Gastroesophageal sphincter (tissue), 4 donors: ENCODE data around the gene MLST8. TPM values are rescaled to one million over a fixed set of nuclear protein-coding genes. Genes with fewer than 3 reads are reported as not detected.

Source experiments
- ATAC-seq: fragments of 150-250 bp; one replicate; pipeline ENCODE4 v1.9.1; 2016; ENCODE audit warnings: mild to moderate bottlenecking, moderate library complexity
- H3K27ac ChIP-seq, 4 donors: fragments of 200-600 bp; sonication (generic) in 3 of 4; 1 replicate in 3 of 4; 2 replicates in 1 of 4; pipeline ENCODE4 v1.5.1; 2016 to 2019
- H3K27me3 ChIP-seq: fragments of 200-600 bp; sonication (generic); one replicate; pipeline ENCODE4 v1.5.1; 2019
- H3K36me3 ChIP-seq, 2 donors: fragments of 200-600 bp; sonication (generic); one replicate each; pipeline ENCODE4 v1.5.1; 2019; ENCODE audit warnings: control low read depth in 1 of 2
- H3K4me1 ChIP-seq, 3 donors: fragments of 200-600 bp; sonication (generic); 1 replicate in 2 of 3; 2 replicates in 1 of 3; pipeline ENCODE4 v1.5.1; 2016 to 2019; ENCODE audit warnings: control low read depth in 2 of 3
- H3K4me3 ChIP-seq, 2 donors: fragments of 200-600 bp; sonication (generic); one replicate each; pipeline ENCODE4 v1.5.1; 2019; ENCODE audit warnings: mild to moderate bottlenecking in 1 of 2, moderate library complexity in 1 of 2
- H3K9me3 ChIP-seq, 3 donors: fragments of 200-600 bp; sonication (generic); one replicate each; pipeline ENCODE4 v1.5.1; 2017 to 2019; ENCODE audit warnings: control low read depth in 2 of 3
- CTCF ChIP-seq, 4 experiments: fragments of 200-600 bp in 2 of 4; fragments of 450-650 bp in 2 of 4; sonication (generic) in 1 of 4; IDR thresholded peaks; one replicate each; pipeline ENCODE4 v1.5.1; 2017 to 2019; ENCODE audit warnings: antibody characterized with exemption in 4 of 4, mild to moderate bottlenecking in 2 of 4, moderate library complexity in 2 of 4
- EP300 ChIP-seq: sonication (generic); formaldehyde crosslinking; IDR thresholded peaks from one replicate; pipeline ENCODE4 v1.6.1; 2017; ENCODE audit warnings: antibody characterized with exemption, mild to moderate bottlenecking
- POLR2A ChIP-seq, 2 donors: fragments of 450-650 bp; IDR thresholded peaks; one replicate each; pipeline ENCODE4 v1.6.1; 2017; ENCODE audit warnings: antibody characterized with exemption in 2 of 2, mild to moderate bottlenecking in 2 of 2, moderate library complexity in 1 of 2
- POLR2AphosphoS5 ChIP-seq: sonication (generic); formaldehyde crosslinking; IDR thresholded peaks from one replicate; pipeline ENCODE4 v1.6.1; 2017; ENCODE audit warnings: antibody characterized with exemption
- WGBS, 2 donors: methylation state at CpG; one replicate each; pipeline ENCODE4 v1.1.5; 2018; ENCODE audit warnings: low coverage in 1 of 2; 5-methylcytosine and 5-hydroxymethylcytosine counted together
- total RNA-seq, 4 donors: library from RNA; depleted of rRNA; stranded (reverse); fragments of >200 nt; gene quantifications; one replicate each; pipeline ENCODE4 v1.1.0, GENCODE V29; 2016

Gene MLST8
- total RNA-seq, 4 donors from 2014 or later = 29.0 to 50.8 (median 34.1) TPM

- Histone ChIP-seq H3K36me3 (peaks cover 0 to 66% of the 10 kb centered on the region in 2 donors), H3K4me3 (no peak overlapping the region), H3K9me3 (no peaks in the 10 kb centered on the region), H3K27me3 (peaks cover 65% of the 10 kb centered on the region), H3K4me1 (peaks cover 6 to 28% (median 17%) of the 10 kb centered on the region in 3 donors), H3K27ac (no peak overlapping the region)
- WGBS, 2 donors = 76% methylated on average over 4 of the region's 19 CpGs; no CpG with 5 or more reads in 1 of the 2 donors
- TF ChIP-seq EP300 = no peak
- TF ChIP-seq POLR2A (IDR thresholded peaks at IDR 0.05) = no peak
- TF ChIP-seq CTCF (IDR thresholded peaks at IDR 0.05) = no peak
- no peak for TF ChIP-seq POLR2AphosphoS5
- ATAC-seq = no peak
Observed at GRCh38 chr16:2235695-2236336, 30.6 kb downstream of the MLST8 start.

DNA sequence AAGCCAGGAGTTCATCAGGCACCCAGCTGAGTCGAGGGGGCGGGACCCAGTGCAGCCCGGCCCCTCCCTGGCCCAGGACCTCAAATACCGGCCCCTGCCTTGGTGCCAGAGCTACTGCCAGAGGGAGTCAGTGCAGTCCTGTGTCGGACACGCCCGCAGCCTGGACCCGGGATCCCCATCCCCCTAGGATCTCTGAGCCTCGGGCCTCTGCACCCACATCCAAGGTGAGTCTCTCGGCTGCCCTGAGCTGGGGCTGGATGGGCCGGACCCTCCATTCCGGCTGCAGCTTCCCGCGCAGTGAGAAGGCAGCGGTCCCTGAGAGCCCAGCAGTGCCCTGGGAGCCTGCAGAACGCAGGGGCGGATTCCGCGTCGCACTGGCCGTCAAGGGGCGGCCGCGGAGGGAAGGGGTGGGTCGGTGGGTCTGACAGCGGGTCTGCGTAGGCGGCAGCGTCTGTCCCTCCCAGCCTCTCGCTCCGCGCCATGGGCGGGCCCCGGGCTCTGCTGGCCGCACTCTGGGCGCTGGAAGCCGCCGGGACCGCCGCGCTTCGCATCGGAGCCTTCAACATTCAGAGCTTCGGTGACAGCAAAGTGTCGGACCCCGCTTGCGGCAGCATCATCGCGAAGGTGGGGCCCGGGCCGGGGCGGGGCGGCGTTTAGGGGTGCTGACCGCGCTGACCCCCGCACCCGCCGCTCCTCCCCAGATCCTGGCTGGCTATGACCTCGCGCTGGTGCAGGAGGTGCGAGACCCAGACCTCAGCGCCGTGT is 31.3 kb downstream of the MLST8 start, which contains the start of gene DNASE1L2:
TSS of gene DNASE1L2 (plus strand) at position 108 of the 765 bp plus-strand sequence. CDS start at position 481, 373 bp downstream.
- Histone ChIP-seq H3K36me3 (peaks cover 0 to 64% of the 10 kb centered on the region in 2 donors), H3K27ac (no peak within 1 kb of the TSS), H3K9me3 (no peaks in the 10 kb centered on the region), H3K4me1 (peaks cover 6 to 28% (median 17%) of the 10 kb centered on the region in 3 donors), H3K4me3 (peak within 1 kb of the TSS in 1 of 2 donors; percentile 38), H3K27me3 (peaks cover 65% of the 10 kb centered on the region)
- ATAC-seq = peak; percentile 26
- TF ChIP-seq POLR2A (IDR thresholded peaks at IDR 0.05) (no peak), POLR2AphosphoS5 (peak; percentile 20), EP300 (no peak)
- WGBS, 2 donors = no CpG with 5 or more reads among the region's 64 CpGs

DNA sequence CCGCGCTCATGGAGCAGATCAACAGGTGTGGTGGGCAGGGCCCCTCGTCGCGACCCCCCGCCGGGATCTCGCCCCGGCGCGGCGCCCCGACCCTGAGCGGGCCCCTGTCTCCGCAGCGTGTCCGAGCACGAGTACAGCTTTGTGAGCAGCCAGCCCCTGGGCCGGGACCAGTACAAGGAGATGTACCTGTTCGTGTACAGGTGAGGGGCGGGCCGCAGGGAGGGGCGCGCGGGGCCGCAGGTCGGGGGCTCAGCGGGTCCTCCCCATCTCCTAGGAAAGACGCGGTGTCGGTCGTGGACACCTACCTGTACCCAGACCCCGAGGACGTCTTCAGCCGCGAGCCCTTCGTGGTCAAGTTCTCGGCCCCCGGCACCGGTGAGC is 31.8 kb downstream of the MLST8 start:
- TF ChIP-seq POLR2A (IDR thresholded peaks at IDR 0.05) (no peak), CTCF (IDR thresholded peaks at IDR 0.05) (no peak), POLR2AphosphoS5 (no peak), EP300 (no peak)

GRCh38 chr16:2237493-2238149 is 32.4 kb downstream of the MLST8 start:
- Histone ChIP-seq H3K9me3 (no peaks in the 10 kb centered on the region), H3K27ac (no peak overlapping the region), H3K36me3 (peaks cover 0 to 64% of the 10 kb centered on the region in 2 donors), H3K27me3 (peaks cover 57% of the 10 kb centered on the region), H3K4me1 (peaks cover 6 to 28% (median 17%) of the 10 kb centered on the region in 3 donors), H3K4me3 (peak overlapping the region in 1 of 2 donors; percentile 0)
- 0% methylated on average over 1 of the region's 65 CpGs; no CpG with 5 or more reads in 1 of the 2 donors for WGBS, 2 donors
- TF ChIP-seq EP300 (no peak), POLR2AphosphoS5 (no peak), CTCF (IDR thresholded peaks at IDR 0.05) (no peak), POLR2A (IDR thresholded peaks at IDR 0.05) (no peak)
- ATAC-seq = peak; percentile 20

More for the DNA sequence above, 31.8 kb downstream of the MLST8 start:
- no peak for ATAC-seq
- peaks cover 0 to 64% of the 10 kb centered on the region in 2 donors for H3K36me3 ChIP-seq
- peaks cover 6 to 28% (median 17%) of the 10 kb centered on the region in 3 donors for H3K4me1 ChIP-seq
- H3K27ac ChIP-seq = no peak overlapping the region
- no peaks in the 10 kb centered on the region for H3K9me3 ChIP-seq
- H3K27me3 ChIP-seq = peaks cover 62% of the 10 kb centered on the region
- 22% methylated on average over 6 of the region's 40 CpGs; no CpG with 5 or more reads in 1 of the 2 donors for WGBS, 2 donors
- H3K4me3 ChIP-seq = peak overlapping the region in 1 of 2 donors; percentile 38
